HepG2 (cell line): ENCODE data around the gene HNRNPC. TPM values are rescaled to one million over a fixed set of nuclear protein-coding genes. Genes with fewer than 3 reads are reported as not detected.
A peak's percentile ranks its signal among the peaks of the same experiment; 100 is the strongest.

ENCODE experiments used
- ATAC-seq: fragments of 200-7000 bp; cut with Tn5 transposase; 3 replicates; pipeline ENCODE4 v1.9.1; 2020; ENCODE audit warnings: mild to moderate bottlenecking, moderate library complexity
- BruUV-seq: library from RNA; stranded (reverse); fragments of 400-500 nt; replicated peaks from 2 replicates; lab custom pipeline; 2021; lab: Mats Ljungman, UMichigan
- CTCF ChIA-PET: fragments of 300-600 bp; formaldehyde crosslinking; extraction: SDS; loops from one replicate; lab custom pipeline; 2021; ENCODE audit warnings: low total read pairs, inconsistent platforms, low intra/inter-chr PET ratio; lab: Yijun Ruan, JAX
- POLR2A ChIA-PET: fragments of 350-600 bp; sonication (Branson Sonifier 250); formaldehyde crosslinking; loops from one replicate; lab custom pipeline; 2020; ENCODE audit warnings: antibody characterized with exemption, inconsistent platforms; lab: Yijun Ruan, JAX
- DNase-seq: peaks from one replicate; pipeline ENCODE4 v3.0.0-alpha.2; 2015; ENCODE audit warnings: low spot score
- FAIRE-seq: peaks from 3 replicates; lab custom pipeline; 2011; peaks lifted over from hg19 to GRCh38; lab: Jason Lieb, UNC
- H2AFZ ChIP-seq: one replicate; pipeline ENCODE4 v1.6.1; 2011; ENCODE audit warnings: low read length, inconsistent platforms
- H3K27ac ChIP-seq: fragments of 300-600 bp; 3 replicates; pipeline ENCODE4 v1.8.0; 2011; ENCODE audit warnings: mixed run types, mild to moderate bottlenecking, mixed read lengths, low read length, inconsistent platforms; ENCODE audit not compliant: insufficient read depth; ENCODE audit errors: extremely low read length
- H3K27me3 ChIP-seq, 2 experiments: fragments of 200-600 bp in 1 of 2; 2 replicates in 1 of 2; 3 replicates in 1 of 2; pipeline versions ENCODE4 v1.6.0 to v1.8.0; 2011; ENCODE audit warnings: low read length in 2 of 2, mild to moderate bottlenecking in 2 of 2, moderate library complexity in 2 of 2, inconsistent platforms in 1 of 2; ENCODE audit not compliant: insufficient read depth in 2 of 2, control insufficient read depth in 1 of 2
- H3K36me3 ChIP-seq, 2 experiments: fragments of 200-600 bp in 1 of 2; replicated peaks in 1 of 2; 2 replicates in 1 of 2; 3 replicates in 1 of 2; pipeline versions ENCODE4 v1.5.1 to v1.8.0; 2011; ENCODE audit warnings: low read length in 2 of 2, inconsistent platforms in 1 of 2; ENCODE audit not compliant: insufficient read depth in 2 of 2, control insufficient read depth in 1 of 2
- H3K4me1 ChIP-seq: 2 replicates; pipeline ENCODE4 v1.5.1; 2012; ENCODE audit warnings: low read length, inconsistent platforms; ENCODE audit not compliant: insufficient read depth
- H3K4me2 ChIP-seq: 2 replicates; pipeline ENCODE4 v1.6.0; 2011; ENCODE audit warnings: low read depth, low read length, inconsistent platforms
- H3K4me3 ChIP-seq, 3 experiments: fragments of 200-600 bp in 1 of 3; sonication (generic), shearing (Covaris generic) in 1 of 3; replicated peaks in 1 of 3; 2 replicates each; pipeline ENCODE4 v1.5.1; 2011 to 2016; ENCODE audit warnings: low read length in 3 of 3, inconsistent platforms in 2 of 3, low read depth in 2 of 3, mild to moderate bottlenecking in 2 of 3, control low read depth in 1 of 3, mixed read lengths in 1 of 3; ENCODE audit not compliant: insufficient read depth in 1 of 3
- H3K79me2 ChIP-seq: one replicate; pipeline ENCODE4 v1.6.1; 2011; ENCODE audit warnings: low read length, inconsistent platforms; ENCODE audit not compliant: insufficient read depth
- H3K9ac ChIP-seq: 2 replicates; pipeline ENCODE4 v1.6.0; 2011; ENCODE audit warnings: mild to moderate bottlenecking, low read depth, low read length, inconsistent platforms; ENCODE audit not compliant: insufficient read depth
- H3K9me3 ChIP-seq: 2 replicates; pipeline ENCODE4 v1.5.1; 2012; ENCODE audit warnings: mild to moderate bottlenecking, low read length
- H4K20me1 ChIP-seq: 2 replicates; pipeline ENCODE4 v1.6.0; 2011; ENCODE audit warnings: inconsistent platforms, mild to moderate bottlenecking, low read length, moderate library complexity; ENCODE audit not compliant: insufficient read depth
- ATF7 ChIP-seq, 2 experiments: fragments of 450-650 bp in 1 of 2; sonication (generic) in 1 of 2; formaldehyde crosslinking in 1 of 2; IDR thresholded peaks; 2 replicates each; pipeline versions ENCODE4 v1.4.0 to v1.6.1; 2016 to 2020; ENCODE audit warnings: antibody characterized with exemption in 1 of 2, mild to moderate bottlenecking in 1 of 2, missing genetic modification reagents in 1 of 2
- NFIC ChIP-seq: IDR thresholded peaks from 2 replicates; pipeline ENCODE4 v1.6.1; 2012; ENCODE audit warnings: mild to moderate bottlenecking, low read length, inconsistent platforms
- PAF1 ChIP-seq: IDR thresholded peaks from 2 replicates; pipeline ENCODE4 v1.6.1; 2016; ENCODE audit warnings: missing genetic modification reagents, missing compliant biosample characterization
- POLR2AphosphoS5 ChIP-seq: IDR thresholded peaks from 2 replicates; pipeline ENCODE4 v1.6.1; 2012; ENCODE audit warnings: low read depth, low read length
- RBM22 ChIP-seq: fragments of 200-400 bp; formaldehyde crosslinking; optimal IDR thresholded peaks from 2 replicates; pipeline ENCODE3; 2017; ENCODE audit warnings: mild to moderate bottlenecking, low read length, moderate library complexity
- TARDBP ChIP-seq: sonication (generic); formaldehyde crosslinking; IDR thresholded peaks from 2 replicates; pipeline ENCODE4 v1.8.0; 2022; ENCODE audit warnings: mild to moderate bottlenecking, missing genetic modification reagents
- ZC3H4 ChIP-seq: sonication (generic); formaldehyde crosslinking; IDR thresholded peaks from 2 replicates; pipeline ENCODE4 v1.4.0; 2020; ENCODE audit warnings: missing genetic modification reagents, borderline replicate concordance
- ZNF816 ChIP-seq: sonication (generic); formaldehyde crosslinking; IDR thresholded peaks from 2 replicates; pipeline ENCODE4 v1.8.0; 2022; ENCODE audit warnings: missing genetic modification reagents, mild to moderate bottlenecking, borderline replicate concordance
- WGBS: methylation state at CpG from one replicate; pipeline ENCODE4 v1.1.6; 2017; ENCODE audit warnings: low lambda C conversion rate; 5-methylcytosine and 5-hydroxymethylcytosine counted together
- in situ Hi-C: cut with HindIII; loops from 2 replicates; pipeline ENCODE4 v1.10.0; 2017; ENCODE audit warnings: low pct_unique_long_range_greater_than_20kb; ENCODE audit not compliant: extremely low pct_ligation_motif_present
- intact Hi-C: fragments of 100-400 bp; cut with micrococcal nuclease; formaldehyde crosslinking; loops from one replicate; pipeline ENCODE4 v1.10.0; 2022; ENCODE audit not compliant: unreplicated experiment
- polyA plus RNA-seq, 8 experiments: library from polyadenylated mRNA; depleted of rRNA in 3 of 8; stranded (reverse) in 7 of 8; unstranded in 1 of 8; fragments of >200 nt; fragmentation: Illumina TruSeq in 4 of 8; extraction: Trizol in 4 of 8; gene quantifications; 2 replicates each; pipeline versions ENCODE4 v1.2.1 to v1.2.3, GENCODE V29; 2011 to 2016; ENCODE audit warnings: low read depth in 4 of 8, missing spikeins in 1 of 8, mixed read lengths in 1 of 8; ENCODE audit not compliant: insufficient read depth in 1 of 8
- total RNA-seq, 5 experiments: library from RNA; depleted of rRNA; stranded (reverse); fragments of >200 nt; fragmentation: Illumina TruSeq; extraction: Trizol; gene quantifications; 2 replicates each; pipeline ENCODE4 v1.2.3, GENCODE V29; 2016; ENCODE audit warnings: low read depth in 1 of 5
- TF ChIP-seq, protein P1 (sequence below): sonication (generic); formaldehyde crosslinking; IDR thresholded peaks from 2 replicates; pipeline ENCODE4 v1.5.0; 2020; ENCODE audit warnings: missing genetic modification reagents

The HNRNPC gene
- total and polyA plus RNA-seq, 2 of the 13 experiments (the other 11 are each of a cell fraction or from before 2014, with no cell fraction given): 628 to 1,099 TPM

DNA sequence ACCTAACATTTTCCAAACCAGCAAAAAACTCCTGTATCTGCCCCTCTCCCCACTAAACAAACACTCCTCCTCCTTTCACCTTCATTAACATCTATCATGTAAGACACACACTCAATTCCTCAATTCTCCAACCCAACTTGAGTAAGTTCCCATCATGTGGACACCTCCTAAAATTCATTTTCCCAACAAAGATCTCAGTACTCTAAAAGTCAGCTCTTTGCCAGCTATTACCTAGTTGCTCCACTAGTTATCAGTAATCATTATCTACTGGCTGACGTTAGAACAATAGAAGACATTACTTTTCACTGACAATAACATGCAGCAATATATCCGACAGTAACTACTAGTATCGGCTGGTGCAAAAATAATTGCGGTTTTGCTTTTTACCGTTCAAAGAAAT, 42.1 kb downstream of the HNRNPC start:
- no peaks in the 10 kb centered on the region for H3K9me3 ChIP-seq
- peaks cover 41 to 99% of the 10 kb centered on the region in 2 experiments for H3K36me3 ChIP-seq
- H4K20me1 ChIP-seq: peaks cover 97% of the 10 kb centered on the region
- no peak overlapping the region for H3K4me3 ChIP-seq
- FAIRE-seq (no peak), ATAC-seq (no peak), DNase-seq (no peak)
- BruUV-seq: no TSS peak
- 96% methylated on average over 5 of the region's 5 CpGs for WGBS
- TF ChIP-seq RBM22: peak; percentile 97
- TF ChIP-seq ZNF816 (CRISPR knock-in tag): 0 out of 2 replicates have a peak, but pooled peaks have one; percentile 24
- no peak for TF ChIP-seq NFIC
- TF ChIP-seq, protein P1, sequence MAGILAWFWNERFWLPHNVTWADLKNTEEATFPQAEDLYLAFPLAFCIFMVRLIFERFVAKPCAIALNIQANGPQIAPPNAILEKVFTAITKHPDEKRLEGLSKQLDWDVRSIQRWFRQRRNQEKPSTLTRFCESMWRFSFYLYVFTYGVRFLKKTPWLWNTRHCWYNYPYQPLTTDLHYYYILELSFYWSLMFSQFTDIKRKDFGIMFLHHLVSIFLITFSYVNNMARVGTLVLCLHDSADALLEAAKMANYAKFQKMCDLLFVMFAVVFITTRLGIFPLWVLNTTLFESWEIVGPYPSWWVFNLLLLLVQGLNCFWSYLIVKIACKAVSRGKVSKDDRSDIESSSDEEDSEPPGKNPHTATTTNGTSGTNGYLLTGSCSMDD: no peak
- TF ChIP-seq POLR2AphosphoS5: peak; percentile 45; the same call in 1 of the 2 replicates
- TF ChIP-seq ATF7 (IDR thresholded peaks at IDR 0.05): peak; percentile 8; the same call in 1 of the 2 replicates
- TF ChIP-seq ATF7 (CRISPR knock-in tag; IDR thresholded peaks at IDR 0.05): no peak
- TF ChIP-seq ZC3H4 (CRISPR knock-in tag): no peak
- TF ChIP-seq TARDBP (CRISPR knock-in tag): no peak
- peak; percentile 37; the same call in 1 of the 2 replicates for TF ChIP-seq PAF1 (CRISPR knock-in tag)
- intact Hi-C loops (no loop called here), in situ Hi-C loops (no loop called here)
- peaks cover 4% of the 10 kb centered on the region; the same call in 1 of the 2 replicates for H3K4me1 ChIP-seq
- no peak overlapping the region for H2AFZ ChIP-seq
- ChIA-PET CTCF (no interaction called here), POLR2A (interaction anchor here (1.0 kb wide), 1 partner anchor 38 kb away, joined by 3 read pairs; no protein-coding TSS in a partner anchor)
- no peak overlapping the region for H3K4me2 ChIP-seq
- no peak overlapping the region for H3K9ac ChIP-seq
- peaks cover 93% of the 10 kb centered on the region for H3K79me2 ChIP-seq
- H3K27me3 ChIP-seq: no peaks in the 10 kb centered on the region
- H3K27ac ChIP-seq: no peak overlapping the region
